Activated CD8-positive, alpha-beta memory T cell treated with anti-CD3 and anti-CD28 coated beads, Interleukin-2, amount 50 U/mL, for 48 hours (primary cell): ENCODE results near the gene C3orf20.
A peak's percentile ranks its signal among the peaks of the same experiment; 100 is the strongest.
"Not testable (repeated sequence)": the region's sequence is repeated elsewhere in the genome, so short reads cannot be mapped to it uniquely, and the experiment has no call there.

Experiments used
- DNase-seq: peaks from one replicate; pipeline ENCODE4 v3.0.0-alpha.2; 2020

C3orf20 gene

GRCh38 chr3:14651440-14652251, 23.3 kb upstream of the C3orf20 start, which contains the start of gene CCDC174:
TSS of gene CCDC174 (plus strand) at chr3:14651762. CDS start at chr3:14651837, 75 bp downstream.
- DNase-seq: peak; percentile 89

- DNase-seq: not testable (repeated sequence)
Measured at GRCh38 chr3:14652360-14652907, 22.5 kb upstream of the C3orf20 start.

- no peak for DNase-seq
Measured at GRCh38 chr3:14657579-14657978, 17.4 kb upstream of the C3orf20 start.

GRCh38 chr3:14658978-14659377, 16.0 kb upstream of the C3orf20 start:
- DNase-seq: no peak

- no peak for DNase-seq
Measured at GRCh38 chr3:14660942-14661341, 14.0 kb upstream of the C3orf20 start.

GRCh38 chr3:14663396-14664135, 11.4 kb upstream of the C3orf20 start:
- no peak for DNase-seq

GRCh38 chr3:14664170-14664569, 10.8 kb upstream of the C3orf20 start:
- no peak for DNase-seq

GRCh38 chr3:14672588-14672987, 2.4 kb upstream of the C3orf20 start:
- no peak for DNase-seq

- DNase-seq: no peak
Measured at GRCh38 chr3:14676881-14677280, 1.9 kb downstream of the C3orf20 start.

- no peak for DNase-seq
Measured at GRCh38 chr3:14678015-14678503, 3.1 kb downstream of the C3orf20 start.

GRCh38 chr3:14680115-14680514, 5.2 kb downstream of the C3orf20 start:
- no peak for DNase-seq

GRCh38 chr3:14680716-14681115, 5.8 kb downstream of the C3orf20 start:
- DNase-seq: no peak

GRCh38 chr3:14684447-14684846, 9.5 kb downstream of the C3orf20 start:
- DNase-seq: no peak

- DNase-seq: no peak
Measured at GRCh38 chr3:14685179-14685578, 10.2 kb downstream of the C3orf20 start.

GRCh38 chr3:14687360-14687759, 12.4 kb downstream of the C3orf20 start:
- no peak for DNase-seq

GRCh38 chr3:14688525-14688924, 13.6 kb downstream of the C3orf20 start:
- DNase-seq: no peak

GRCh38 chr3:14689247-14689980, 14.5 kb downstream of the C3orf20 start:
- no peak for DNase-seq

GRCh38 chr3:14691239-14691638, 16.3 kb downstream of the C3orf20 start:
- DNase-seq: no peak

GRCh38 chr3:14691719-14692118, 16.8 kb downstream of the C3orf20 start:
- DNase-seq: no peak

- no peak for DNase-seq
Measured at GRCh38 chr3:14698601-14699244, 23.8 kb downstream of the C3orf20 start.

GRCh38 chr3:14699643-14700042, 24.7 kb downstream of the C3orf20 start:
- DNase-seq: no peak

- DNase-seq: no peak
Measured at GRCh38 chr3:14700891-14701290, 25.9 kb downstream of the C3orf20 start.
